GM12874 (cell line): ENCODE results near the gene SHROOM2.

Experiments used
- TF ChIP-seq, protein P1 (sequence below): IDR thresholded peaks from 2 replicates; pipeline ENCODE4 v1.5.1; 2011; ENCODE audit warnings: low read depth, mild to moderate bottlenecking, control low read depth, low read length, moderate library complexity; ENCODE audit not compliant: insufficient read depth

The SHROOM2 gene

DNA sequence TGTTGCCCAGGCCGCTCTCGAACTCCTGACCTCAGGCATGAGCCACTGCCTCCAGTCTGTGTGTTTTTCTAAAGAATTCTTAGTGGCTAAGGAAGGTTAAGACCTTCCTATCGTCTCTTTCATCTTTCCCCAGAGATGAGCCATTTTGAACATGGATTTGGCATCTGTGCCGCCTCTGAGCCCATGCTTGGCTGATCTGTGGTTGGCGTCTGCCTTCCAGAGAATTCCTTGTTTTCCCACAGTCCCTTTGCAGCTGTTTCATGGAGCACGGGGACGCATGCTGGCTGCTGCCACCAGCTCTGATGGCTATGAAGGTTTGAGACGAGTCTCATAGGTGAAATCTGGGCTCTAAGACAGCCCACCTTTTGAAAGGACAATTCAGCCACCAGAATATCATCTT is 60.4 kb downstream of the SHROOM2 start:
- TF ChIP-seq, protein P1, sequence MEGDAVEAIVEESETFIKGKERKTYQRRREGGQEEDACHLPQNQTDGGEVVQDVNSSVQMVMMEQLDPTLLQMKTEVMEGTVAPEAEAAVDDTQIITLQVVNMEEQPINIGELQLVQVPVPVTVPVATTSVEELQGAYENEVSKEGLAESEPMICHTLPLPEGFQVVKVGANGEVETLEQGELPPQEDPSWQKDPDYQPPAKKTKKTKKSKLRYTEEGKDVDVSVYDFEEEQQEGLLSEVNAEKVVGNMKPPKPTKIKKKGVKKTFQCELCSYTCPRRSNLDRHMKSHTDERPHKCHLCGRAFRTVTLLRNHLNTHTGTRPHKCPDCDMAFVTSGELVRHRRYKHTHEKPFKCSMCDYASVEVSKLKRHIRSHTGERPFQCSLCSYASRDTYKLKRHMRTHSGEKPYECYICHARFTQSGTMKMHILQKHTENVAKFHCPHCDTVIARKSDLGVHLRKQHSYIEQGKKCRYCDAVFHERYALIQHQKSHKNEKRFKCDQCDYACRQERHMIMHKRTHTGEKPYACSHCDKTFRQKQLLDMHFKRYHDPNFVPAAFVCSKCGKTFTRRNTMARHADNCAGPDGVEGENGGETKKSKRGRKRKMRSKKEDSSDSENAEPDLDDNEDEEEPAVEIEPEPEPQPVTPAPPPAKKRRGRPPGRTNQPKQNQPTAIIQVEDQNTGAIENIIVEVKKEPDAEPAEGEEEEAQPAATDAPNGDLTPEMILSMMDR = no peak

DNA sequence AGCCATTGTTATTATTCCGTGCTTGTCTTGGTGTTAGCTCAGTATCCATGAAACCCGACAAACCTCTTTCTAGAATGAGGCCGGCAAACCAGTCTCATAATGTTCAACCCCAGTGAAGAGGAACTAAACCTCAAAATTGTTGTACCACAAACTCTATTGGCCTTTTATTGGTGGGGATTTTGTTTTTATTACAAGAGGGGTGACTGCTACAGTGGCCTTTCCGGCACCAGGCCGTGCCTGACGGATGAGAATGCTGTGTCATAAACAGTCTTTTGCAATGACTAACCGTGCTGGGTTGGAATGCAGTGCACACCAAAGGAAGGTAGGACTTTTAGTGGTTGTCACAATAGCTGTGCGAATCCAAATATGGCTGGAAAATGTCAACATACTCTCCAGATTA is 60.8 kb downstream of the SHROOM2 start:
- TF ChIP-seq, protein P1 = no peak

DNA sequence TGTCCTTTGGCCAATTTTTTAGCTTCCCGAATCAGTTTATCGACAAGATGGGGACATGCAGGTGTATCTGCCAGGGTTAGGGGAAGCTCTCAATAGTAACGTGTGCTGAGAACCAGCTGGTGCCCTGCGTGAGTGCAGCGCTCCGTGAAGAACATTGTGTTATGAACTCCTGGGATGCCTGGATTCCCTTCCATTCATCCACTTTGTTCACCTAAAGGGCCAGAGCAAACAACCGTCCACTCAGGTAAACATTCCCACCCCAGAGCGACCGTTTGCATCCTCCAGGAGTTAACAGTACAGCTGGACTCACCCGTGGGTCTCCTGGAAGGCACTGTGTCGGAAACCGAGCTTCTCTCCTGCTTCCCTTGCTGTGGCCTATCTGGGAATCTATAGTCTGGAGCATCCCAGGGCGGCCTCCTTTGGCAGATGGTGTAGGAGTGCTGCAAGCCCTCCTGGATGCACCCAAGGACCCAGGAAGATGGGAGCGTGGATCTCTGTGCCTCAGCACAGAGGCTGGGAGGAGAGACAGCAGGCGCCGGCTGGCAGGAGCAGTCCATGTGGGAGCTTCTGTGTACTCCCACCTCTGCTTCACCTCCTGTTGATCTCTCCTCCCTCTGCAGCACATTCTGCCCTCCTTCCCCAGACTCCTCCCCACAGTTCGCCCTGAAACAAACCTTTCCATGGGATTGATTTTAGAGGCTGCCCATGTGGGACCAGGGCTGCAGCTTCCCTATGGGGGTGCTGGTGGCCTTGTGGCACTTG is 62.7 kb downstream of the SHROOM2 start:
- TF ChIP-seq, protein P1 = no peak

DNA sequence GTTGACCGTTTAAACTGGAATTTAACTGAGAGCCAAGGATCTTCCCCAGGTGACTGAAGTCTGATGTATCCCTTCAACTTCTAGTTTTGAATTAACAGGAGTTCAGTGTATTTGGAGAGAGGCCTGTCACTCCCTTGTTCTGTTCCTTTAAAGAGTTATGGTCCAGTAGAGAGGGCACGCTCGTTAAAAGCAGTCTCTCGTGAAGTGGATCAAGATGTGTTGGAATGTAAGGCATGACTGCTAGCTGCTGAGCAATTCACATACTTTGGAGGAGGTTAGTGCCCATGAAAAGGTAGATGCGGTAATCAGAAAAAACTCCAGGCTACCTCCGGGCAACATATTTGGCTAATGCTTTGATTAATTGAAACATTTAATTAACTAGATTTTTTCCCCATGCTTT is 65.7 kb downstream of the SHROOM2 start:
- TF ChIP-seq, protein P1 = no peak

DNA sequence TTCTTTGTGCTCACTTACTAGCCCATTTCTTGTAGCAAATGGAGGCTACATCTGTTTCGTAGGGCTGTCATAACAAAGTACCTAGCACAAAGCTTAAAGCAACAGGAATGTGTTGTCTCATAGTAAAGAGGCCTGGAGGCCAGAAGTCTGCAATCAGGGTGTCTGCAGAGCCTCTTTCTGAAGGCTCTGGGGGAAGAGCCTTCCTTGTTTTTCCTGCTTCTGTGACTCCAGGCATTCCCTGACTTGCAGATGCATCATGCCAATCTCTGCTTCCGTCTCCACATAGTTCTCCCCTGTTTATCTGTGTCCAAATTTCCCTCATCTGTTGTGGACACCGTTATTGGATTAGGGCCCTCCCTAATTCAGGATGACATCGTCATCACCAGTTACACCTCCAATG is 67.1 kb downstream of the SHROOM2 start:
- TF ChIP-seq, protein P1 = no peak

DNA sequence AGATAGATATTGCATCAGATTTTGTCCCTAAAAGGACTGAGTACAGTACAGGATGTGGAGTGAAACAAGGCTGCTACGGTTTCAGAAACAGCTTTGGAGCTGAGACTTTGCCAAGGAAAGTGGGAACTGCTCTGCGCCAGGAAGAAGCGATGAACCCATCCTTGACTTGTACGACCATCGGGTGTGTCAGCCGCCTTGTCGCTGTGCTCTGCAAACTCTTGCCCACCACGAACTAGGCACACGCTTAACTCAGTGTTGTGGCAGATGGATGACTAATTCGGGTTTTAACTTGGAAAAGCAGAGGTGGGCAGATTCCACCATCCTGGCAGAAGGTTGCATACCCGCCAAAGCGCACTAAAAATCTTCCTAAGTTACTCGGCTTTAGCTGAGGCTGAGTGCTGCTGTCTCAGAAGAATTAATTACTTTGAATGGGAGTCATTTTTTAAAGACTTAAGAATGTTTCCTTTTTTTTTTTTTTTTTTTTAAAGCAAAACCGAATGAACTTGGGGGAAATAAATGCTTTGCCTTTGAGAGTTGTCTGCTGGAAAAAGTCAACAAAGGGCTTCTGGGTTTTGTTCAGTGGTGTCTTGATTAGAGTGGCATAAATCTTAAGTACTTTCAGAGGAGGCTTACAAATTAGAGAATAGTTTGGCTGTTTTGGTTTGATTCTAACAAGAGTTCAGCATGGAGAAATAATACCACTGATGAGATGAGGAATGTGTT is 69.5 kb downstream of the SHROOM2 start:
- TF ChIP-seq, protein P1 = no peak

DNA sequence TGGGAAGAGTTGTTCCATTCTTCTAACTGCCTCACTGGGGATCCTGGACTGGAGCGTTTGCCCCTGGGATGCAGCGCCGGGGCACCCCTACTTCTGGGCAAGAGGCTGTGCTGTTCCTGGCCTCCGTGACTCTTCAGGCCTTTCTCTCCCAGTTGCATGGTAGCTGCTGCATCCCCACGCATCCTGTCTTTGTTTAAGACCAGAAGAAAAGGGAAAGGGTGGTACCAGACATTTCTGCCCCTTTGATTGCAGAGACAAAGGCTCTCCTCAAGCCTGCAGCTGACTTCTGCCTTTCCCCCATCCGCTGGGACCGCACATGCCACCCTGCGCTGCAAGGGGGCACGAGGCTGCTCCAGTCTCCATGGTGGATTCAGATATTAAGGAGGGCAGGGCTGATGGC is 70.4 kb downstream of the SHROOM2 start:
- TF ChIP-seq, protein P1 = no peak
